GM12874 (cell line): ENCODE measurements around the gene ATP2C2.

ENCODE experiments used
- TF ChIP-seq, protein P1 (sequence below): IDR thresholded peaks from 2 replicates; pipeline ENCODE4 v1.5.1; 2011; ENCODE audit warnings: low read depth, mild to moderate bottlenecking, control low read depth, low read length, moderate library complexity; ENCODE audit not compliant: insufficient read depth

The ATP2C2 gene

DNA sequence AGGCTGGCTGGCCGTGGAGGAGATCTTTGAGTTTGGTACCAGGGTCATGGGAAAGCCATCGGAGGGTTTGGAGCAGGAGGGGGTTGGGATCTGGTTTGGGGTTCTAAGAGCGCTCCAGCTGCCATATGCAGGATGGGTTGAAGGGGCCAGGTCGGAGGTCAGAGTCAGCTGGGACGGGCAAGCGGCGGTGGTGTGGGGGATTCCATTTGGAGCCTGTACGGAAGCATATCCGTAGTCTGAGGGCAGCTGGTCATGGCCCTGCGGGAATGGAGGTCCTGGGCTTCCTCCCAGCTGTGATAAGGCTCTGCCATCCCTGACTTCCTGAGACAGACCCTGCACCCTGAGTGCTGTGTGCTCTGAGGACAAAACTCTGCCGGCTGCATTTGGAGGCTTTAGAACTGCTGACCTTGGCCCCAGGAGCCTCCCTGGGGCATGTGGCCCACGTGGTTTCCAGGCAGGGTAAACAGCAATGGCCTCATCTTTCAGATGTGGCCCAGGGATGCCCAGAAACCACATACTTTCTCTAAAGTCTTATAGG lies 46.5 kb downstream of the ATP2C2 start:
- TF ChIP-seq, protein P1, sequence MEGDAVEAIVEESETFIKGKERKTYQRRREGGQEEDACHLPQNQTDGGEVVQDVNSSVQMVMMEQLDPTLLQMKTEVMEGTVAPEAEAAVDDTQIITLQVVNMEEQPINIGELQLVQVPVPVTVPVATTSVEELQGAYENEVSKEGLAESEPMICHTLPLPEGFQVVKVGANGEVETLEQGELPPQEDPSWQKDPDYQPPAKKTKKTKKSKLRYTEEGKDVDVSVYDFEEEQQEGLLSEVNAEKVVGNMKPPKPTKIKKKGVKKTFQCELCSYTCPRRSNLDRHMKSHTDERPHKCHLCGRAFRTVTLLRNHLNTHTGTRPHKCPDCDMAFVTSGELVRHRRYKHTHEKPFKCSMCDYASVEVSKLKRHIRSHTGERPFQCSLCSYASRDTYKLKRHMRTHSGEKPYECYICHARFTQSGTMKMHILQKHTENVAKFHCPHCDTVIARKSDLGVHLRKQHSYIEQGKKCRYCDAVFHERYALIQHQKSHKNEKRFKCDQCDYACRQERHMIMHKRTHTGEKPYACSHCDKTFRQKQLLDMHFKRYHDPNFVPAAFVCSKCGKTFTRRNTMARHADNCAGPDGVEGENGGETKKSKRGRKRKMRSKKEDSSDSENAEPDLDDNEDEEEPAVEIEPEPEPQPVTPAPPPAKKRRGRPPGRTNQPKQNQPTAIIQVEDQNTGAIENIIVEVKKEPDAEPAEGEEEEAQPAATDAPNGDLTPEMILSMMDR, result no peak

DNA sequence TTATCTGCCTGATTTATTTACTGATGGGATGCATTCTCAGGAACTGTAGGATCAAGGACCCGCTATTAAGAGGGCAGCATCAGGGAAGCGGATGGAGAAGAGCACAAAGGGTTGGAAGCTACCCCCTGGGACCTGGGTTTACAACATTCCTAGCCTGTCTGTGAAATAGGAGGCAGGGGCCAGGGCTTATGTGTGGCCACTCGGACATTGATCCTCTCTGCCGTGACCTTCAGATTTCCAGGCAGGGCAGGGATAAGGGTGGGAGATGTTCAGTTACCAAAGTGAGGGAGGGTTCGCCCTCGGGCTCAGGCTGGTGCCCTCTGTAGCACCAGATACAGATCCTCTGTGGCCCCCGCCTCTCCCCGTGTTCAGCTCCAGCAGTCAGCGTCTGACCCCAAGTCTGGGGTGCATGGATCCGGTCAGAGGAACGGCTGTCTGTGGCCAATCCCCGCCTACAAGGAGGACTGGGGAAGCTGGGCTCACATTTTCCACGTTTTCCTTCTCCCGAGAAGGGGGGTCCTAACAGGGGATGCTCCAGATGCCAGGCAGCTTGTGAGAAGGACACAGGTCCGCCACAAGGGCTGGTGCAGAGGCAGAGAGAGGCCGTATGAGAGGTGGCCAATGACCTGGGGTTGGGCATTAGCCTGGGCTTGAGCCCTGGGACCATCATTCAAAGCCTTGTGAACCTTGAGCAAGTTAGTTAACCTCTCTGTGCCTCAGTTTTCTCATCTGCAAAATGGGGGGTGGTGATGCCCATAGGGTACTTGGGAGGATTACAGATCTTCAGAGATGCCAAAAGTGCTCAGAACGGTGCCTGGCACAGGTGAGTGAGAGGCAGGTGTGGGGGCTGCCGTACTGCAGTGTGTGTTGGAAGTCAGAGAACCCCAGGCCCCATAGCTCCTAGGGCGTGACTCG lies 48.3 kb downstream of the ATP2C2 start:
- TF ChIP-seq, protein P1, result no peak

DNA sequence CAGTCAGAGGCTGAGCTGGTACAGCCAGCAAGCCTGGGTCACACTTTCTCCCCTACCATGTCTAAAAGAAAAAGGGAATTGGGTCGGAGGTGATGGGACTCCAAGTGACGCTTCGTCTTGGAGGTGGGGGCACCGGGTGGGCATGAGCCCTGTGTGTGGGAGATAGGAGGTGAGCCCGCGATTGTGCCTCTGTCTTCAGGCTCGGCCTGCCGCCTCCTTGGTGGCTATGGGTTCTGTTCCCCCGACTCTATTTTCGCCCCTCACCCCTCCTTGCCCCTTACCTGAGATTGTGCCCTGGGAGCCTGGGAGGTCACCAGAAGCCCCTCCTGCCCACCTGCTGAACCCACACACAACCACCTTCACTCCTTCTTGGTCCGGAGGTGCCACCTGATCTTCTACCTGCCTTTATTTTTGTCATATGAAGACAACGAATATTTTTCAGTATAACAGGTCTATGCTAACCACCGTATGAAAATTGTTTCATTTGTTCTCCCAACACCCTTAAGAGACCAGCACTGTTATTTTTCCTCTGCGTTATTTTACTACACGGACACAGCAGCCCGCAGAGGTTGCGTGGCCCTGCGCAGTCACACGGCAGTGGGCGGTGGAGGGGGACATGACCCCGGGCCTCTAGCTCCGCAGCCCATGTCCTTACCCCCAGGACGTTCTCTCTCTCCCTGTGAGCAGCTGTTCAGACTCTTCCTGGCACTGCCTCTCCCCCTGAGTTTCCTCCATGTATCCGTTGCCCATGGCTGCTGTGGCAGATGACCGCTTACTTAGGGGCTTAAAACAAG lies 49.9 kb downstream of the ATP2C2 start:
- TF ChIP-seq, protein P1, result no peak

DNA sequence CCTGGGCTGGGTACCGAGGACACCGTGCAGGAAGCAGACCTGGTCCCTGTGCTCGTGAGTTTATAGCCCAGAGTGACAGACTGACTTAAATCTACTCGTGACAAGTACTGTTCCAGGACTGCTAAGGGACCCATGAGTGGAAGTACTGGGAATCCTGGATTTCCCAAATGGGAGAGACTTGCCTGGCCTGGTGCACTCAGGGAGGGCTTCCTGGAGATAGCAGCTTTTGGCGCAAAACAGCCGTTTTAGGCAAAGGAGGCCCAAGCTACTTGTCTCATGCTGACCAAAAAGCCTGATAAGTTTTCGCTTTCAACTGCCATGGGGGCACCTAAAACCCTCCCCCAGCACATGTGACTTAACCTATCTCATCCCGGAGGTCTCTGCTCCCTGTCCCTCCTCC lies 51.4 kb downstream of the ATP2C2 start:
- TF ChIP-seq, protein P1, result no peak

DNA sequence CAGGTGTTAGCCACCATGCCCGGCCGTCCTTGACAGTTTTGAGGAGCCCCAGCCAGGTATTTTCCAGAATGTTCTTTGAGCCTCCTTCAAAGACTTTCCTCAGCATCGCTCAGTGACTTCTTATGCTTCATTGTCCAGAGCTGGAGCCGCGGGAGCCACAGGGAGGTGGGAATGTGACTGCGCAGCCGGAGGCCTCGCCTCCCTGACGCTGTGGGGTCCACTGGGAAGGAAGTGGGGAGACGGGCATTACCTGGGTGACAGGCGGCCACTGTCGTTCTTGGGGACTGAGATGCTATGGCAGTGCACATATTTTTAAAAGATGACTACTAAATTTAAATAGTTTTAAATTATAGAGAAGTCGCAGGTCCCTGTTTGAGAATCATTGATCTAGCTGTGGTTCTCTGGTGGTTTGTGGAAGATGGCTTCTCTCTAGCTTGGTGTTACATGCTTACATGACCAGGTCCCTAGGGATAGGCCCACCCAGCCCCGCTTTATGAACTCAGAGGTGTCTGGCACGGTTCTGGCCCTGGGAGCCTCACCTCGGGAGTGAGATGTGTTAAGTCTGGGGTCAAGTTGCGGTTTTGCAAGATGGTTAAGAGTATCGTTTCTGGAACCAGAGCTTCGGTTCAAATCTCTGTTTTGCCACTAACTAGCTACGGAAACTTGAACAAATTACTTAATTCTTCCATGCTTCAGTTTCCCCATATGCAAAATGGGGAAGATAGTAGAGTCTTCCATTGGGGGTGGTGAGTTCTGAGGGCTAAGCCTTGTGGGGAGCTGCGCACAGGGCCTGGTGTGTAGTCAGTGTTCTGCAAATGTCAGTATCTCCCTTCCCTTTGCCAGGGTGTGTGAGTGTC lies 53.0 kb downstream of the ATP2C2 start:
- TF ChIP-seq, protein P1, result no peak

DNA sequence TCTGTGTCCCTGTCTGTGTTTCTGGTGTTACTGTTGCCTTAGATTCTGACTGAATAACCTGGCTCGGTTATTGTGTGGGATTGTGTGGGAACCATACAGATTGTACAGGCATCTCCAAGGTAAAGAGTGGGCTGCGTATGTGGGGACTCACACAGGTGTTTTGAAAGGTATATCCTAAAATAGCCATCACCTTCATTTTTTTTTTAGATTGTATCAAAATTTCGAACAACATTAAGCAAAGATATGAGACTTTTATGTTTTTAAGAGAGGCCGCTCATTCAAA lies 53.5 kb downstream of the ATP2C2 start:
- TF ChIP-seq, protein P1, result no peak
